ENCODE results near the gene SMIM1. TPM values are rescaled to one million over a fixed set of nuclear protein-coding genes. Genes with fewer than 3 reads are reported as not detected.
A peak's percentile ranks its signal among the peaks of the same experiment; 100 is the strongest.

SMIM1 gene
- total and polyA plus RNA-seq, 9 of the 15 experiments (the other 6 are each of a cell fraction or from before 2014, with no cell fraction given), result 2.3 to 125 (median 24.3) TPM

GRCh38 chr1:3776231-3776961 lies 3.8 kb downstream of the SMIM1 start (continued):
- TF ChIP-seq MNT (conservative IDR thresholded peaks at IDR 0.05) (peak in 1 of 2 experiments; percentile 5; a peak in 1 of 4 replicates), ZNF146 (CRISPR knock-in tag; IDR thresholded peaks at IDR 0.05; ENCODE audit: unreplicated experiment) (no peak), NFXL1 (CRISPR knock-in tag; IDR thresholded peaks at IDR 0.05) (no peak), MAX (CRISPR knock-in tag; IDR thresholded peaks at IDR 0.05) (0 out of 2 replicates have a peak, but pooled peaks have one; percentile 7), KAT2B (IDR thresholded peaks at IDR 0.05; ENCODE audit: low read depth, low read length) (no peak), HBP1 (CRISPR knock-in tag; IDR thresholded peaks at IDR 0.05) (no peak), E2F6 (IDR thresholded peaks at IDR 0.05; ENCODE audit: borderline replicate concordance in 1 of 2, extremely low read depth in 1 of 2, insufficient read depth in 1 of 2, insufficient read length in 1 of 2, low read depth in 1 of 2, low read length in 1 of 2, poor library complexity in 1 of 2, severe bottlenecking in 1 of 2) (no peak), ZHX1 (conservative IDR thresholded peaks at IDR 0.05; ENCODE audit: low read length) (no peak), REST (IDR thresholded peaks at IDR 0.05; ENCODE audit: borderline replicate concordance) (peak; percentile 3; the same call in 1 of the 2 replicates), REST (CRISPR knock-in tag; IDR thresholded peaks at IDR 0.05; ENCODE audit: low read depth) (no peak)
